Caco-2 (cell line): ENCODE measurements around the gene TTC31. TPM values are rescaled to one million over a fixed set of nuclear protein-coding genes. Genes with fewer than 3 reads are reported as not detected.

Experiments
- BruUV-seq: library from RNA; stranded (reverse); fragments of 400-500 nt; replicated peaks from 2 replicates; lab custom pipeline; 2021; lab: Mats Ljungman, UMichigan
- CTCF ChIA-PET: fragments of 300-600 bp; sonication (Branson Sonifier 250); formaldehyde crosslinking; loops from one replicate; lab custom pipeline; 2022; ENCODE audit warnings: antibody characterized with exemption; lab: Charles Lee
- POLR2A ChIA-PET: fragments of 300-600 bp; sonication (Branson Sonifier 250); formaldehyde crosslinking; loops from one replicate; lab custom pipeline; 2022; ENCODE audit warnings: antibody characterized with exemption; lab: Charles Lee
- DNase-seq, 2 experiments: peaks; one replicate each; pipeline versions ENCODE4 v3.0.0 to v3.0.0-alpha.2; 2020 to 2022
- H3K27me3 ChIP-seq: replicated peaks from 2 replicates; pipeline ENCODE4 v1.6.0; 2011; ENCODE audit warnings: low read length; ENCODE audit not compliant: control insufficient read depth, insufficient read depth
- H3K36me3 ChIP-seq: 2 replicates; pipeline ENCODE4 v1.5.1; 2011; ENCODE audit warnings: low read length; ENCODE audit not compliant: control insufficient read depth, insufficient read depth
- H3K4me1 ChIP-seq: fragments of 250-450 bp; sonication (Bioruptor Pico); 2 replicates; pipeline ENCODE4 v1.5.1; 2020; ENCODE audit warnings: mild to moderate bottlenecking
- H3K4me3 ChIP-seq: 2 replicates; pipeline ENCODE4 v1.5.1; 2011; ENCODE audit warnings: low read depth, mild to moderate bottlenecking, control low read depth, low read length
- H3K9me3 ChIP-seq: fragments of 250-450 bp; sonication (Bioruptor Pico); 2 replicates; pipeline ENCODE4 v1.5.1; 2020; ENCODE audit warnings: mild to moderate bottlenecking, moderate library complexity
- H3K27ac Mint-ChIP-seq: one replicate; pipeline ENCODE4 v1.8.0; 2022; ENCODE audit warnings: mixed read lengths; ENCODE audit not compliant: unreplicated experiment
- H3K27me3 Mint-ChIP-seq: one replicate; pipeline ENCODE4 v1.8.0; 2022; ENCODE audit warnings: mixed read lengths; ENCODE audit not compliant: insufficient read depth, unreplicated experiment
- H3K36me3 Mint-ChIP-seq: one replicate; pipeline ENCODE4 v1.8.0; 2022; ENCODE audit warnings: mild to moderate bottlenecking, mixed read lengths; ENCODE audit not compliant: insufficient read depth, unreplicated experiment
- H3K4me1 Mint-ChIP-seq: one replicate; pipeline ENCODE4 v1.8.0; 2022; ENCODE audit warnings: low read depth, mixed read lengths; ENCODE audit not compliant: unreplicated experiment
- H3K4me3 Mint-ChIP-seq: one replicate; pipeline ENCODE4 v1.8.0; 2022; ENCODE audit warnings: mild to moderate bottlenecking, moderate library complexity, mixed read lengths; ENCODE audit not compliant: unreplicated experiment
- H3K9me3 Mint-ChIP-seq: one replicate; pipeline ENCODE4 v1.8.0; 2022; ENCODE audit warnings: mixed read lengths; ENCODE audit not compliant: unreplicated experiment
- CTCF ChIP-seq, 2 experiments: fragments of 200-600 bp in 1 of 2; IDR thresholded peaks; 1 replicate in 1 of 2; 2 replicates in 1 of 2; pipeline versions ENCODE4 v1.5.1 to v1.8.0; 2011 to 2022; ENCODE audit warnings: antibody characterized with exemption in 1 of 2, control low read depth in 1 of 2, inconsistent platforms in 1 of 2, low read depth in 1 of 2, low read length in 1 of 2, mild to moderate bottlenecking in 1 of 2, moderate library complexity in 1 of 2; ENCODE audit not compliant: insufficient read depth in 1 of 2, severe bottlenecking in 1 of 2, unreplicated experiment in 1 of 2
- intact Hi-C: fragments of 100-400 bp; cut with micrococcal nuclease; formaldehyde crosslinking; loops from one replicate; pipeline ENCODE4 v1.10.0; 2022; ENCODE audit not compliant: unreplicated experiment
- total RNA-seq: library from RNA; stranded (reverse); gene quantifications from 2 replicates; pipeline ENCODE4 v1.2.3, GENCODE V29; 2022

Gene TTC31
- total RNA-seq, 1 experiment from 2014 or later = 32.4 TPM

- Histone ChIP-seq H3K9me3 (no peaks in the 10 kb centered on the region), H3K27me3 (no peaks in the 10 kb centered on the region), H3K4me3 (peak overlapping the region; percentile 78), H3K4me1 (peaks cover 6% of the 10 kb centered on the region), H3K36me3 (peaks cover 9% of the 10 kb centered on the region)
- Mint-ChIP-seq H3K4me1 (peaks cover 18% of the 10 kb centered on the region), H3K36me3 (peaks cover 46% of the 10 kb centered on the region), H3K27me3 (no peaks in the 10 kb centered on the region), H3K4me3 (peak overlapping the region; percentile 99), H3K27ac (peak overlapping the region; percentile 99), H3K9me3 (no peaks in the 10 kb centered on the region)
- DNase-seq = no peak
- CTCF ChIA-PET = interaction anchor here (0.8 to 1.4 kb wide), 4 partner anchors 16 to 67 kb away, joined by 3 to 4 read pairs (median 3); no protein-coding TSS in a partner anchor
- TF ChIP-seq CTCF (IDR thresholded peaks at IDR 0.05; ENCODE audit: insufficient read depth in 1 of 2, low read depth in 1 of 2, low read length in 1 of 2, severe bottlenecking in 1 of 2, unreplicated experiment in 1 of 2) = no peak
- BruUV-seq = no TSS peak
- intact Hi-C loops = loop anchor here (1.0 to 2.0 kb wide), 7 partner anchors 12 to 74 kb away; partner anchors contain the start of genes INO80B, MRPL53, PCGF1 and TTC31
- POLR2A ChIA-PET = interaction anchor here (1.4 kb wide), 2 partner anchors 20 to 71 kb away, joined by 5 read pairs; partner anchors contain the start of gene WBP1
These were observed 45.9 kb downstream of the TTC31 start for GRCh38 chr2:74528600-74529356.

GRCh38 chr2:74529357-74530238 lies 46.7 kb downstream of the TTC31 start, which contains the start of the genes AUP1 and HTRA2:
Gene AUP1, minus strand, starts transcription at chr2:74529706. Its CDS starts 77 bp downstream, at chr2:74529629.
Gene HTRA2, plus strand, starts transcription at chr2:74529933. Its CDS starts 74 bp downstream, at chr2:74530007.
- no peaks in the 10 kb centered on the region for H3K9me3 Mint-ChIP-seq
- H3K4me3 Mint-ChIP-seq = peak within 1 kb of the TSS; percentile 99
- DNase-seq = peak; percentile 99
- no peak for TF ChIP-seq CTCF (IDR thresholded peaks at IDR 0.05; ENCODE audit: insufficient read depth in 1 of 2, low read depth in 1 of 2, low read length in 1 of 2, severe bottlenecking in 1 of 2, unreplicated experiment in 1 of 2)
- no TSS peak for BruUV-seq
- ChIA-PET CTCF (interaction anchor here (0.8 to 1.7 kb wide), 6 partner anchors 15 to 68 kb away, joined by 3 to 7 read pairs (median 4); partner anchors contain the start of genes CCDC142 and TTC31), POLR2A (interaction anchor here (0.5 to 2.0 kb wide), 9 partner anchors 9 to 330 kb away, joined by 3 to 7 read pairs (median 4); partner anchors contain the start of genes CCDC142, PCGF1, TTC31 and WBP1)
- no peaks in the 10 kb centered on the region for H3K27me3 Mint-ChIP-seq
- H3K4me1 Mint-ChIP-seq = peaks cover 18% of the 10 kb centered on the region
- Histone ChIP-seq H3K4me3 (peak within 1 kb of the TSS; percentile 78), H3K36me3 (peaks cover 9% of the 10 kb centered on the region), H3K9me3 (no peaks in the 10 kb centered on the region), H3K27me3 (no peaks in the 10 kb centered on the region), H3K4me1 (peaks cover 6% of the 10 kb centered on the region)
- peaks cover 46% of the 10 kb centered on the region for H3K36me3 Mint-ChIP-seq
- intact Hi-C loops = loop anchor here (1.0 to 2.0 kb wide), 7 partner anchors 13 to 75 kb away; partner anchors contain the start of genes INO80B, MRPL53, PCGF1 and TTC31
- peak within 1 kb of the TSS; percentile 99 for H3K27ac Mint-ChIP-seq
